Prostate gland (tissue), 2 donors: ENCODE data around the gene LHCGR.

ENCODE experiments used
- CTCF ChIP-seq, 4 experiments: fragments of 200-600 bp in 2 of 4; fragments of 450-650 bp in 2 of 4; sonication (generic) in 2 of 4; IDR thresholded peaks; 1 replicate in 3 of 4; 2 replicates in 1 of 4; pipeline ENCODE4 v1.5.1; 2016 to 2019; ENCODE audit warnings: antibody characterized with exemption in 4 of 4, mild to moderate bottlenecking in 2 of 4, moderate library complexity in 2 of 4
- POLR2A ChIP-seq: fragments of 450-650 bp; IDR thresholded peaks from one replicate; pipeline ENCODE4 v1.6.1; 2016; ENCODE audit warnings: antibody characterized with exemption, mild to moderate bottlenecking
- POLR2AphosphoS5 ChIP-seq: sonication (generic); formaldehyde crosslinking; IDR thresholded peaks from one replicate; pipeline ENCODE4 v1.6.1; 2017; ENCODE audit warnings: antibody characterized with exemption

GRCh38 chr2:48787580-48787979 lies 32.1 kb upstream of the LHCGR start:
- TF ChIP-seq CTCF (IDR thresholded peaks at IDR 0.05) (no peak), POLR2A (no peak), POLR2AphosphoS5 (no peak)
